Kidney epithelial cell (primary cell): Measurements from ENCODE around the gene WDR18. TPM values are rescaled to one million over a fixed set of nuclear protein-coding genes. Genes with fewer than 3 reads are reported as not detected.
"Not testable (repeated sequence)": the region's sequence is repeated elsewhere in the genome, so short reads cannot be mapped to it uniquely, and the experiment has no call there.

Source experiments
- DNase-seq: peaks from one replicate; pipeline ENCODE4 v3.0.0-alpha.2; 2010; ENCODE audit warnings: low read depth
- H3K27me3 ChIP-seq: 2 replicates; pipeline ENCODE4 v1.6.0; 2011; ENCODE audit warnings: low read length; ENCODE audit not compliant: control insufficient read depth, insufficient read depth
- H3K36me3 ChIP-seq: 2 replicates; pipeline ENCODE4 v1.5.1; 2011; ENCODE audit warnings: low read length; ENCODE audit not compliant: control insufficient read depth, insufficient read depth
- H3K4me3 ChIP-seq: 2 replicates; pipeline ENCODE4 v1.5.1; 2011; ENCODE audit warnings: low read depth, mild to moderate bottlenecking, control low read depth, low read length
- CTCF ChIP-seq: IDR thresholded peaks from 2 replicates; pipeline ENCODE4 v1.5.1; 2011; ENCODE audit warnings: mild to moderate bottlenecking, moderate library complexity, low read length, control low read depth, inconsistent platforms; ENCODE audit not compliant: insufficient read depth, poor library complexity, severe bottlenecking
- total RNA-seq: library from RNA; depleted of rRNA; stranded (reverse); fragments of >200 nt; gene quantifications from 2 replicates; pipeline ENCODE4 v1.2.3, GENCODE V29; 2015

Gene WDR18
- total RNA-seq, 1 donor from 2014 or later: 54.6 TPM

GRCh38 chr19:953445-954271, 30.5 kb upstream of the WDR18 start:
- Histone ChIP-seq H3K36me3 (no peaks in the 10 kb centered on the region), H3K27me3 (no peaks in the 10 kb centered on the region), H3K4me3 (no peak overlapping the region)
- TF ChIP-seq CTCF: no peak
- no peak for DNase-seq

GRCh38 chr19:954272-954671, 29.9 kb upstream of the WDR18 start:
- Histone ChIP-seq H3K4me3 (no peak overlapping the region), H3K27me3 (no peaks in the 10 kb centered on the region), H3K36me3 (no peaks in the 10 kb centered on the region)
- TF ChIP-seq CTCF: no peak
- DNase-seq: no peak

- TF ChIP-seq CTCF: no peak
- no peaks in the 10 kb centered on the region for H3K27me3 ChIP-seq
- no peak for DNase-seq
- no peaks in the 10 kb centered on the region for H3K36me3 ChIP-seq
- H3K4me3 ChIP-seq: no peak overlapping the region
These were observed 29.3 kb upstream of the WDR18 start for GRCh38 chr19:954672-955494.

GRCh38 chr19:955803-956765, 28.1 kb upstream of the WDR18 start:
- no peaks in the 10 kb centered on the region for H3K27me3 ChIP-seq
- no peak for DNase-seq
- H3K36me3 ChIP-seq: no peaks in the 10 kb centered on the region
- no peak overlapping the region for H3K4me3 ChIP-seq
- TF ChIP-seq CTCF: no peak

- Histone ChIP-seq H3K36me3 (no peaks in the 10 kb centered on the region), H3K27me3 (no peaks in the 10 kb centered on the region), H3K4me3 (no peak overlapping the region)
- TF ChIP-seq CTCF: no peak
- DNase-seq: no peak
These were observed 27.2 kb upstream of the WDR18 start for GRCh38 chr19:956766-957440.

- H3K36me3 ChIP-seq, DNase-seq, H3K27me3 ChIP-seq, H3K4me3 ChIP-seq: not testable (repeated sequence)
These were observed 26.6 kb upstream of the WDR18 start for GRCh38 chr19:957578-957977.
